OCI-LY3 (cell line): ENCODE measurements around the gene FSTL4.

Experiments used
- EZH2phosphoT487 ChIP-seq: fragments of 200-600 bp; shearing (Covaris generic); IDR thresholded peaks from 2 replicates; pipeline ENCODE4 v1.6.1; 2018; ENCODE audit warnings: antibody characterized with exemption, mixed run types, low read depth
- TF ChIP-seq, protein P1 (sequence below): fragments of 200-600, 300-600 bp; sonication (generic); IDR thresholded peaks from 2 replicates; pipeline ENCODE4 v1.5.1; 2014; ENCODE audit warnings: antibody characterized with exemption, low read length, low read depth

- TF ChIP-seq, protein P1, sequence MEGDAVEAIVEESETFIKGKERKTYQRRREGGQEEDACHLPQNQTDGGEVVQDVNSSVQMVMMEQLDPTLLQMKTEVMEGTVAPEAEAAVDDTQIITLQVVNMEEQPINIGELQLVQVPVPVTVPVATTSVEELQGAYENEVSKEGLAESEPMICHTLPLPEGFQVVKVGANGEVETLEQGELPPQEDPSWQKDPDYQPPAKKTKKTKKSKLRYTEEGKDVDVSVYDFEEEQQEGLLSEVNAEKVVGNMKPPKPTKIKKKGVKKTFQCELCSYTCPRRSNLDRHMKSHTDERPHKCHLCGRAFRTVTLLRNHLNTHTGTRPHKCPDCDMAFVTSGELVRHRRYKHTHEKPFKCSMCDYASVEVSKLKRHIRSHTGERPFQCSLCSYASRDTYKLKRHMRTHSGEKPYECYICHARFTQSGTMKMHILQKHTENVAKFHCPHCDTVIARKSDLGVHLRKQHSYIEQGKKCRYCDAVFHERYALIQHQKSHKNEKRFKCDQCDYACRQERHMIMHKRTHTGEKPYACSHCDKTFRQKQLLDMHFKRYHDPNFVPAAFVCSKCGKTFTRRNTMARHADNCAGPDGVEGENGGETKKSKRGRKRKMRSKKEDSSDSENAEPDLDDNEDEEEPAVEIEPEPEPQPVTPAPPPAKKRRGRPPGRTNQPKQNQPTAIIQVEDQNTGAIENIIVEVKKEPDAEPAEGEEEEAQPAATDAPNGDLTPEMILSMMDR: no peak
- TF ChIP-seq EZH2phosphoT487: no peak
Measured at GRCh38 chr5:133373121-133373870, 239.0 kb downstream of the FSTL4 start.
